HG03439 (cell line): ENCODE results near the gene NRF1.

ENCODE experiments used
- ATAC-seq: cut with Tn5 transposase; IDR thresholded peaks from one replicate; pipeline ENCODE4 v1.9.1; 2021; ENCODE audit warnings: mild to moderate bottlenecking, moderate library complexity; ENCODE audit not compliant: unreplicated experiment

The NRF1 gene

GRCh38 chr7:129767120-129768015, 155.8 kb downstream of the NRF1 start:
- no peak for ATAC-seq

- no peak for ATAC-seq
These were observed 157.3 kb downstream of the NRF1 start for GRCh38 chr7:129768614-129769399.

- no peak for ATAC-seq
These were observed 157.9 kb downstream of the NRF1 start for GRCh38 chr7:129769400-129769774.

- no peak for ATAC-seq
These were observed 158.6 kb downstream of the NRF1 start for GRCh38 chr7:129769866-129770808.

- no peak for ATAC-seq
These were observed 159.8 kb downstream of the NRF1 start for GRCh38 chr7:129771201-129771927.

- ATAC-seq: no peak
These were observed 160.5 kb downstream of the NRF1 start for GRCh38 chr7:129771928-129772479.

GRCh38 chr7:129772646-129773280, 161.2 kb downstream of the NRF1 start:
- ATAC-seq: no peak

- no peak for ATAC-seq
These were observed 161.8 kb downstream of the NRF1 start for GRCh38 chr7:129773328-129773731.

GRCh38 chr7:129773871-129774270, 162.4 kb downstream of the NRF1 start:
- ATAC-seq: no peak

GRCh38 chr7:129774359-129774758, 162.8 kb downstream of the NRF1 start:
- no peak for ATAC-seq

- ATAC-seq: no peak
These were observed 163.6 kb downstream of the NRF1 start for GRCh38 chr7:129774871-129775694.

- ATAC-seq: no peak
These were observed 164.3 kb downstream of the NRF1 start for GRCh38 chr7:129775695-129776361.

GRCh38 chr7:129776362-129776722, 164.8 kb downstream of the NRF1 start:
- no peak for ATAC-seq

GRCh38 chr7:129777195-129777844, 165.8 kb downstream of the NRF1 start:
- ATAC-seq: no peak

- ATAC-seq: no peak
These were observed 166.7 kb downstream of the NRF1 start for GRCh38 chr7:129777993-129778769.

- ATAC-seq: peak; percentile 7
These were observed 167.5 kb downstream of the NRF1 start for GRCh38 chr7:129778770-129779601.
